HG03135 (cell line): ENCODE results near the gene PHYKPL.
A peak's percentile ranks its signal among the peaks of the same experiment; 100 is the strongest.
"Not testable (repeated sequence)": the region's sequence is repeated elsewhere in the genome, so short reads cannot be mapped to it uniquely, and the experiment has no call there.

Experiments used
- ATAC-seq: cut with Tn5 transposase; IDR thresholded peaks from one replicate; pipeline ENCODE4 v1.9.1; 2021; ENCODE audit warnings: mild to moderate bottlenecking, moderate library complexity; ENCODE audit not compliant: unreplicated experiment

PHYKPL gene

GRCh38 chr5:178208540-178209227 lies 23.9 kb downstream of the PHYKPL start:
- ATAC-seq, result no peak

DNA sequence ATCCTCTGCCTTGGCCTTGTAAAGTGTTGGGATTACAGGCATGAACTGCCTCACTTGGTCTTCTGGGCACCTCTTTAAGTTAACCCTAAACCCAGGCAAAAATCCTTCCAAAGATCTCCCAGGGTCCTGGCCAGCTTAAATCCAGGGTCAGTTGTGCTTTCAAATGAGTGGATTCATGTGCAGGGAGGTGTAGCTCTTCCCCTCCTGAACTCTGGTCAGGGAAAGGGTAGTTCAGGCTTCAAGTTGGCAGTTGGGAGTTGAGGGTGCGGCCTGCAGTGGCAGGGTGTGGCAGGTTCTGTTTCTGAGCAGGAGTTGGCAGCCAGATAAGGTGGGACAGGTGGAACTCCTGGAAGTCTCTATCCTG lies 24.7 kb downstream of the PHYKPL start:
- ATAC-seq, result no peak

- no peak for ATAC-seq
Observed at GRCh38 chr5:178207183-178207916, 25.3 kb downstream of the PHYKPL start.

DNA sequence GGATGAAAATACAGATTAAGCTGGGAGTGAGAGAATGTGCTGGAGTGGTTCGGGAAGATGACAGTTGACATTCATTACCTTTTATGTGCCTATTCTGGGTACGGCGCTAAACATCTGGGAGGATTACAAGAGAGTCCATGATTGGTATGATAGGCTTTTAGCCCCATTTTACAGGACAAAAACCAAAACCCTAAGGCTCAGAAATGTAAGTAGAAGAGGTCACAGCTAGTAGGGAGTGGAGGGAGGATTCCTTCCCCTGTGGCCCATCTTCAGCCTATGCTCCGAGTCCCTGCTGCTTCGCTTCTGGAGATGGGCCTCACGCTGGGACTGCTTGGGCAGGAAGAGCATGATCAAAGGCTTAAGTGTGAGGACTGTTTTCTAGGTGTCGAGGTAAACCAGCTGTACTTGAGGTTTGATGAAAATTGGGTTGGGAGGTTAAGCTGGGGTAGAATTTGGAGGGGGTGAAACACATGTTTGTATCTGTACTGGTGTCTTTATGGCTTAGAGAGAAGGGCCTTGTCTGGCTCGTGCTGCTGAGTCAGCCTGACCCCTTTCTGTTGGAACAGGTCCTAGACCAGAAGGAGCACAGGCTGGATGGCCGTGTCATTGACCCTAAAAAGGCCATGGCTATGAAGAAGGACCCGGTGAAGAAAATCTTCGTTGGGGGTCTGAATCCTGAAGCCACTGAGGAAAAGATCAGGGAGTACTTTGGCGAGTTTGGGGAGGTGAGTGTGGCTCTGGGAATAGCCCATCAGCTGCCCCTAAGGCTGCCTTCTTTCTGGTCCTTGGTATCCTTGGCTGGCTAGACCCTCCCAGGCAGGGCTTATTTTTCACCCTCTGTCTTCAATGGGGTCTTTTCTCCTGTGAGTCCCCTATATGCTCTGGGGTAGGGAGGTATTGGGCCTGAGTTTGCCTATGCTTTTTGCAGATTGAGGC lies 26.2 kb downstream of the PHYKPL start:
- ATAC-seq, result no peak

- ATAC-seq, result no peak
Observed at GRCh38 chr5:178205749-178206047, 26.9 kb downstream of the PHYKPL start.

DNA sequence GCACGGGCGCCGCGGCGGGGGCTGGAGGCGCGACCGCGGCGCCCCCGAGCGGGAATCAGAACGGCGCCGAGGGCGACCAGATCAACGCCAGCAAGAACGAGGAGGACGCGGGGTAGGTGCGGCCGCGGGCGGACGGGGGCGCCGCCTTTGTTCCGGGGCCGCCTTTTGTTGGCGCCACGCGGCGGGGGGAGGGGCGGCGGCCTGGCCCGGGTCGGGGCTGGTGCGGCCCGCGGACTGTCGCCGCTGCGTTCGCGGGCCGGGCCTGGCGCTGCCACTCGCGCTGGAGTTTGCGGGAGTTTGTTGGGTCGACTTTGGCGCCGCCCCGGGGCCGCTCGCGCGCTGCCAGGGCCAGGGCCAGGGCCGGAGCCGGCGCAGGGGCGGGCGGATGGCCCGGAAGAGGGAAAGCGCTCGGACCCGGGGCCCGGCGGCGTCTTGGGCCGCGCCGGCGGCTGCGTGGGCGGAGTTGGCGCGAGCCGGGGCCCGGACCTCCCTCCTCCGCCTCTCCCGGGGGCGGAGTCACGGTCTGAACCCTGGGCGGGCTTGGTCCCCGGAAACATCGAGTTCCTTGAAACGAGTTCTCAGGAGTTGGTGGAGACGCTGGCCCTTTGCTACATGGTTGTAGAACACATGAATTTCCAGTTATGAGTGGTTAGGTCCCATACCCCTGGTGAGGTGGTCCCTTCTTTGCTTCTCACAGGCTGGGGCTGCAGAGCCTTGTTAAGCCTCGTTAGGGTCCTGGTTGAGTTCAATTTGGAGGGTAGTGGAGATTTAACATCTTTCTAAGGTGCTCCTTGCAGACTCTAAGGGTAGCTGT lies 27.5 kb downstream of the PHYKPL start:
- ATAC-seq, result peak; percentile 59

DNA sequence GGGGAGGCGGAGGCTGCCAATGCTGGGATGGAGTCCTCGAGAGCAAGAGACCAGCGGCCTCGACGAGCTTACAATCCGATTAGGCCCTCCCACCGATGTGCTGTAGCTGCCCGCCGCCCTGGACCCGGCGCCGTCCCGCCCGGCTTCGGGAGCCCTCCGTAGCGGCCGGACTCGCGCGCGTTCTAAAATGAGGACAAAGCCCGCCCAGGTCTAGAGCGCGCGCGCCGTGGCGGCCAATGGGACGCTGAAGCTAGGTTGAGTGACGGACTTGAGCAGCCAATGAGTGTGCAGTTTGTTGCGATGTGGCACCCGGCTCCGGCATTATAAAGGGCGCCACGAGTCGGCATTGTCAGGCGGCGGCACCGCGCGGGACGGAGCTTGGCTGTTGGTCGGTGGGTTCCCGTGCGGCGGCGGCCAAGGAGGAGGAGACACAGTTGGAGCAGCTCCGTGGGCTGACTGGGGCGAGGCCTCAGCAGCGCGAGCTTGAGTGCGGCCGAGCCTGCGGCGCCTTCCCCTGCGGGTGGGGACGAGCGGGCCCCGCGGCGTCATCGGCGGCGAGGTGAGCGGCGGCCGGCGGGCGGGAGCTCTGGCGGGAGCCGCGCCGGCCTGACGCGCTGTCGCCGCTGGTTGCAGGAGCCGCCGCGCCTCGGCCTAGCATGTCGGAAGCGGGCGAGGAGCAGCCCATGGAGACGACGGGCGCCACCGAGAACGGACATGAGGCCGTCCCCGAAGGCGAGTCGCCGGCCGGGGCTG lies 28.2 kb downstream of the PHYKPL start, which contains the start of gene HNRNPAB:
HNRNPAB (plus strand) TSS at position 352 of the 753 bp plus-strand sequence; CDS start at position 657, 305 bp downstream.
- ATAC-seq, result peak; percentile 82

DNA sequence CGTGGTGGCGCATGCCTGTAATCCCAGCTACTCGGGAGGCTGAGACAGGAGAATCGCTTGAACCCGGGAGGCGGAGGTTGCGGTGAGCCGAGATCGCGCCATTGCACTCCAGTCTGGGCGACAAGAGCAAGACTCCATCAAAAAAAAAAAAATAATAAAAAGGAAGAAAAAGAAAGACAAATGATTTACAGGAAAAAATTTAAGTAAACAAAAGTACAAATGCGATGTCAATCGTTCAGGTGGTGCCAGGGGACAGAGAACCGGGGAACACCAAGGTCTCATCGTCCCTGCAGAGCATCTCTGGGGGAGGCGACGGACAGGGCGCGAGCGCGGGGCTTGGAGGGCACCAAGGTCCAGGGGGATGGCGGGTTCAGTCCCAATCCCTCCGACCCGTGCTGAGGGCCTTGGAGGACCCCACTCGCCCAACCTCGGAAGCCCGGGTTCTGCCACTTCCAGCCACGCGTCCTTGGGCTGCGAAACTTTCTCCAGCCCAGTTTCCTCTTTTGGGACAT lies 28.9 kb downstream of the PHYKPL start:
- peak; percentile 5 for ATAC-seq

GRCh38 chr5:178202541-178202940 lies 30.1 kb downstream of the PHYKPL start:
- no peak for ATAC-seq

GRCh38 chr5:178201927-178202235 lies 30.7 kb downstream of the PHYKPL start:
- no peak for ATAC-seq

GRCh38 chr5:178201221-178201926 lies 31.2 kb downstream of the PHYKPL start:
- no peak for ATAC-seq

DNA sequence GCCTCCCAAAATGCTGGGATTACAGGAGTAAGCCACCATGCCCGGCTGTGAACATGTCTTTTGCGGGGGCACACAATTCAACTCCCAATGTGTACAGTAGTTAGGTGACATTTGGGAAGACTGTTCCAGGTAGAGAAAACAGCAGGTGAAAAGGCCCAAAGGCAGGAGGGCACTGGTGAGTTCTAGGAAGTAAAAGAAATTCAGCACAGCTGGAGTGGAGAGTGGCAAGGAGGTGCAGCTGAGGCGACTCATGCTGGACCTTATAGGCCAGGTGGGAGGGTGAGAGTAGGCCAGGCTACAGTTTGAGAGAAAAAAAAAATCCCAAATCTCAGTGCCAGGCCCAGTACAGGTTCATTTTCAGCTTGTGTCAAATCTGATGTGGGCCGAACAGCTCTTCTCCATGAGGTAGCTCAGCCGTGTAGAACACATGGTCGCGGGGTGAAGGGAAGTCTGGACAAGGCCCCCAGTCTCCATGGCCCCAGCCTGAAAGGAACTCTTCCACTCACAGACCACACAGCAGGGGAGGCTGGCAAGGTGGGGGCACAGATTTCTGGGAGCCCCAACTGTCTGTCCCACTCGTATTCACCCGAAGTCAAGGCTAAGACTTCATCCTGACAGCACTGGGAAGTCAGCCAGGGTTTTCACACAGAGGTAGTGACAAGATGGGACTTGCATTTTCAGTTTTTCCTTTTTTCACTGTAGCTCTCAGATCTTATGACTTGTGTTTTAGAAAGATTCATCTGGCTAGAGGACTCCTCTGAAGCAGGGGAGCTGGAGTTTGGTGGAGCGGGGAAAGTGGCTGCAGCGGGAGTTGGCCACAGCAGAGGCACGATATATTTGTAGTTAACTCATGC lies 32.8 kb downstream of the PHYKPL start:
- no peak for ATAC-seq

- ATAC-seq, result no peak
Observed at GRCh38 chr5:178198706-178199105, 33.9 kb downstream of the PHYKPL start.

DNA sequence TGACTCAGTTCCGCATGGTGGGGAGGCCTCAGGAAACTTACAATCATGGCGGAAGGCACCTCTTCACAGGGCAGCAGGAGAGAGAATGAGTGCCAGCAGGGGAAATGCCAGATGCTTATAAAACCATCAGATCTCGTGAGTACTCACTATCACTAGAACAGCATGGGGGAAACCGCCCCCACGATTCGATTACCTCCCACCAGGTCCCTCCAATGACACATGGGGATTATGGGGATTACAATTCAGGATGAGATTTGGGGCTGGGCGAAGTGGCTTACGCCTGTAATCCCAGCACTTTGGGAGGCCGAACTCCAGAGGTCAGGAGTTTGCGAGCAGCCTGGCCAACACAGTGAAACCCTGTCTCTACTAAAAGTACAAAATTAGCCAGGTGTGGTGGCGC lies 34.5 kb downstream of the PHYKPL start:
- ATAC-seq, result not testable (repeated sequence)

DNA sequence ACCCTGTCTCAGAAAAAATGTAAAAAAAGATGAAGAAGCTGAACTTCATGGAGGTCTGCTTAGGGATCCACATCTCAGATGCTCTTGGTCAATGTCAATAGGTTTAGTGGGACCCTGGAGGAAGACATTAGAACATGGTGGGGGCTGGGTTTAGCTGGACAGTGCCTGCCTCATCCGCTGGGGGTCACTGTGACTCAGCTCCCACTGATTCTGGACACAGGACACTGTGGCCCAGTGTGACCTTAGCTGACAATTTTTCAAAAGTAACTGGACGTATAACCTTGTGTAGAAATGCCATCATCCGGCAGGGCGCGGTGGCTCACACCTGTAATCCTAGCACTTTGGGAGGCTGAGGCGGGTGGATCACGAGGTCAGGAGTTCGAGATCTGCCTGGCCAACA lies 35.6 kb downstream of the PHYKPL start:
- no peak for ATAC-seq

GRCh38 chr5:178196281-178196812 lies 36.3 kb downstream of the PHYKPL start:
- no peak for ATAC-seq

DNA sequence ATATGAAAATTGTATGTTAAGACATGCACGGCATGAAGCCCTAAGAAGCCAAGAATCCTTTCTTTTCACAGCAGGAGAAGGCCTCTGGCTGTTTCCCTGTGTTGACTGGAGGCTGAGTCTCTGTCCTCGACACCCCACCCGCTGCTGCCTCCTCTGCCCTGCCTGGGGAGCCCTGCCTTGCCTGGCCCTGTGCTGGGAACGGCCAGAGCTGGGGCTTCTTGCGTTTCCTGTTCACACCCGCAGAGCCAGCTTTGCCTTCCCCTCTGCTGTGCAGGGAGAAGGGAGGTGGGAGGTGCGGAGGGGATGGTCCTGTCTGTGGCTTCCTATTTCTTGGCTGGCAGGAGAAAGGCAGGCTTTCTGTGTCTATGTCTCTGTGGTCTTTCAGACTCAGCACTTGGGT lies 38.6 kb downstream of the PHYKPL start:
- ATAC-seq, result no peak

DNA sequence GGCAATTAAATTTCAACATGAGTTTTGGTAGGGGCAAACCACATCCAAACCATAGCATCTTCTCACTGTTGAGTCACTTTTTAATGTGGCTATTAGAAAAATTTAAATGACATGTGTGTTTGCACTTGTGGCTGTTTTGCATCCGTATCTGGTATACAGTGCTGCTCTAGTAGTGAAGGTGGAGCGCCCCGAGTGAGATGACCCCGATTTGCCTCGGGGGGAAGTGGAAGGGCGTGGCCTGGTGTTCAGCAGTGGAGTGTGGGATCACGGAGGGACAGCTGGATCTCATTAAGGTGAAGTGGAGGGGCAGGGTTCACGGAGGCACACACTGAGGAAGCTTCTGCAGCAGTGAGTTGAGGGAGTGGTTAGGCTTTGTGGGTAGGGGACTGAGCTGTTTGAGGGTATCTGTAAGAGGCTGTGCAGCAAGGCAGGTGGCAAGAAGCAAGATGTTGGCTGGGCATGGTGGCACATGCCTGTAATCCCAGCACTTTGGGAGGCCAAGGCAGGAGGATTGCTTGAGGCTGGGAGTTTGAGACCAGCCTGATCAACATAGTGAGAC lies 39.3 kb downstream of the PHYKPL start:
- ATAC-seq, result no peak
